Left lung (tissue), 10 donors: Measurements from ENCODE around the gene ANKS1A. TPM values are rescaled to one million over a fixed set of nuclear protein-coding genes. Genes with fewer than 3 reads are reported as not detected.
A peak's percentile ranks its signal among the peaks of the same experiment; 100 is the strongest.
"Not testable (repeated sequence)": the region's sequence is repeated elsewhere in the genome, so short reads cannot be mapped to it uniquely, and the experiment has no call there.

Experiments
- ATAC-seq: fragments of 200-7000 bp; cut with Tn5 transposase; one replicate; pipeline ENCODE4 v1.9.1; 2020; ENCODE audit warnings: moderate library complexity
- DNase-seq, 4 donors: peaks; one replicate each; pipeline ENCODE4 v3.0.0-alpha.2; 2013 to 2020
- H3K27ac ChIP-seq, 2 donors: fragments of 200-600 bp; sonication (generic) in 1 of 2; one replicate each; pipeline versions ENCODE4 v1.5.0 to v1.8.0; 2020 to 2021
- H3K27me3 ChIP-seq, 2 donors: fragments of 200-600 bp; sonication (generic) in 1 of 2; one replicate each; pipeline versions ENCODE4 v1.5.0 to v1.8.0; 2020 to 2021
- H3K36me3 ChIP-seq, 2 donors: fragments of 200-600 bp; sonication (generic) in 1 of 2; one replicate each; pipeline versions ENCODE4 v1.5.0 to v1.8.0; 2020 to 2021
- H3K4me1 ChIP-seq, 2 donors: fragments of 200-600 bp; one replicate each; pipeline ENCODE4 v1.8.0; 2021
- H3K4me3 ChIP-seq, 2 donors: fragments of 200-600 bp; sonication (generic) in 1 of 2; one replicate each; pipeline versions ENCODE4 v1.5.0 to v1.8.0; 2020 to 2021; ENCODE audit warnings: mild to moderate bottlenecking in 1 of 2
- H3K9me3 ChIP-seq, 2 donors: fragments of 200-600 bp; sonication (generic) in 1 of 2; one replicate each; pipeline versions ENCODE4 v1.5.0 to v1.8.0; 2020 to 2021
- CTCF ChIP-seq, 2 donors: fragments of 200-600 bp; sonication (generic) in 1 of 2; IDR thresholded peaks; one replicate each; pipeline versions ENCODE4 v1.5.0 to v1.8.0; 2021; ENCODE audit warnings: antibody characterized with exemption in 2 of 2
- intact Hi-C, 2 donors: fragments of 100-400 bp; cut with DNase I; formaldehyde crosslinking; loops; one replicate each; pipeline versions ENCODE4 v1.11.2 to v1.14.2; 2022
- polyA plus RNA-seq, 6 donors: library from polyadenylated mRNA; unstranded; fragments of 120-200 nt; gene quantifications; one replicate each; pipeline ENCODE4 v1.2.1, GENCODE V29; 2013; ENCODE audit not compliant: insufficient read length in 6 of 6
- total RNA-seq, 2 donors: library from RNA; stranded (reverse); fragmentation: NEBNext Ultra II Directional; extraction: Animal tissue kit (Norgen Biotek cat#: 25700); gene quantifications; one replicate each; pipeline ENCODE4 v1.2.1, GENCODE V29; 2021
- donor health status: DM: no; HTN: yes; CAD: no.
- donor health status: DM: no; HTN: no; CAD: no.

ANKS1A gene
- total and polyA plus RNA-seq, 8 donors = 23.0 to 45.4 (median 26.4) TPM

GRCh38 chr6:34891296-34891695, 2.2 kb downstream of the ANKS1A start:
- DNase-seq (no peak), ATAC-seq (no peak)
- no peaks in the 10 kb centered on the region for H3K36me3 ChIP-seq
- H3K4me1 ChIP-seq = peaks cover 6 to 43% of the 10 kb centered on the region in 2 donors
- H3K9me3 ChIP-seq = no peaks in the 10 kb centered on the region
- peak overlapping the region in 1 of 2 donors; percentile 85 for H3K4me3 ChIP-seq
- peak overlapping the region in 1 of 2 donors; percentile 90 for H3K27ac ChIP-seq
- no peak for TF ChIP-seq CTCF (IDR thresholded peaks at IDR 0.05)
- H3K27me3 ChIP-seq = no peaks in the 10 kb centered on the region
- intact Hi-C loops = no loop called here

- H3K36me3 ChIP-seq = no peaks in the 10 kb centered on the region
- ATAC-seq = no peak
- no peak for TF ChIP-seq CTCF (IDR thresholded peaks at IDR 0.05)
- H3K9me3 ChIP-seq = no peaks in the 10 kb centered on the region
- intact Hi-C loops = no loop called here
- peaks cover 0 to 34% of the 10 kb centered on the region in 2 donors for H3K4me1 ChIP-seq
- no peaks in the 10 kb centered on the region for H3K27me3 ChIP-seq
- no peak for DNase-seq
- H3K4me3 ChIP-seq = no peak overlapping the region
- H3K27ac ChIP-seq = no peak overlapping the region
Observed at GRCh38 chr6:34894693-34895092, 5.6 kb downstream of the ANKS1A start.

GRCh38 chr6:34897130-34897529, 8.1 kb downstream of the ANKS1A start:
- intact Hi-C loops = no loop called here

GRCh38 chr6:34897716-34898115, 8.7 kb downstream of the ANKS1A start:
- no peaks in the 10 kb centered on the region for H3K9me3 ChIP-seq
- TF ChIP-seq CTCF (IDR thresholded peaks at IDR 0.05) = no peak
- DNase-seq (no peak), ATAC-seq (no peak)
- intact Hi-C loops = no loop called here
- H3K27me3 ChIP-seq = no peaks in the 10 kb centered on the region
- no peaks in the 10 kb centered on the region for H3K36me3 ChIP-seq
- H3K4me1 ChIP-seq = peaks cover 3 to 19% of the 10 kb centered on the region in 2 donors
- H3K27ac ChIP-seq = no peak overlapping the region
- H3K4me3 ChIP-seq = no peak overlapping the region

More at GRCh38 chr6:34897130-34897529, 8.1 kb downstream of the ANKS1A start:
- H3K36me3 ChIP-seq = no peaks in the 10 kb centered on the region
- H3K27me3 ChIP-seq = no peaks in the 10 kb centered on the region
- ATAC-seq (no peak), DNase-seq (no peak)
- no peak for TF ChIP-seq CTCF (IDR thresholded peaks at IDR 0.05)
- peaks cover 3 to 25% of the 10 kb centered on the region in 2 donors for H3K4me1 ChIP-seq
- no peaks in the 10 kb centered on the region for H3K9me3 ChIP-seq
- H3K4me3 ChIP-seq = no peak overlapping the region
- no peak overlapping the region for H3K27ac ChIP-seq

- intact Hi-C loops, H3K9me3 ChIP-seq, DNase-seq, H3K36me3 ChIP-seq, ATAC-seq, H3K4me3 ChIP-seq, H3K27ac ChIP-seq, H3K27me3 ChIP-seq: not testable (repeated sequence)
- H3K4me1 ChIP-seq = peaks cover 3 to 17% of the 10 kb centered on the region in 2 donors
Observed at GRCh38 chr6:34899748-34900147, 10.7 kb downstream of the ANKS1A start.

- H3K4me3 ChIP-seq = no peak overlapping the region
- intact Hi-C loops = no loop called here
- no peaks in the 10 kb centered on the region for H3K27me3 ChIP-seq
- ATAC-seq (no peak), DNase-seq (no peak)
- H3K27ac ChIP-seq = no peak overlapping the region
- H3K36me3 ChIP-seq = no peaks in the 10 kb centered on the region
- TF ChIP-seq CTCF (IDR thresholded peaks at IDR 0.05) = no peak
- no peaks in the 10 kb centered on the region for H3K9me3 ChIP-seq
- H3K4me1 ChIP-seq = peaks cover 3 to 24% of the 10 kb centered on the region in 2 donors
Observed at GRCh38 chr6:34900321-34901031, 11.4 kb downstream of the ANKS1A start.
